ENCODE results near the gene RAB39B.
"Not testable (repeated sequence)": the region's sequence is repeated elsewhere in the genome, so short reads cannot be mapped to it uniquely, and the experiment has no call there.

Gene RAB39B

GRCh38 chrX:155263854-155264628, at the start of gene RAB39B:
Gene RAB39B (minus strand): TSS chrX:155264491. CDS start chrX:155264288, 203 bp downstream.
- DNase-seq (ENCODE audit: low read depth) = peak; percentile 3

- no peak for DNase-seq (ENCODE audit: low read depth)
These were observed 49.5 kb upstream of the RAB39B start for GRCh38 chrX:155313766-155314165.

- no peak for DNase-seq (ENCODE audit: low read depth)
These were observed 29.5 kb upstream of the RAB39B start for GRCh38 chrX:155293771-155294170.

- no peak for DNase-seq (ENCODE audit: low read depth)
These were observed 15.6 kb upstream of the RAB39B start for GRCh38 chrX:155279873-155280272.

- DNase-seq (ENCODE audit: low read depth) = no peak
These were observed 6.7 kb upstream of the RAB39B start for GRCh38 chrX:155270969-155271368.

GRCh38 chrX:155267995-155268394, 3.7 kb upstream of the RAB39B start:
- not testable (repeated sequence) for DNase-seq (ENCODE audit: low read depth)

GRCh38 chrX:155266439-155266838, 2.1 kb upstream of the RAB39B start:
- no peak for DNase-seq (ENCODE audit: low read depth)

- no peak for DNase-seq (ENCODE audit: low read depth)
These were observed 1.1 kb downstream of the RAB39B start for GRCh38 chrX:155262970-155263754.

GRCh38 chrX:155259752-155260151, 4.5 kb downstream of the RAB39B start:
- DNase-seq (ENCODE audit: low read depth) = no peak

GRCh38 chrX:155251391-155251790, 12.9 kb downstream of the RAB39B start:
- no peak for DNase-seq (ENCODE audit: low read depth)

GRCh38 chrX:155247497-155247896, 16.8 kb downstream of the RAB39B start:
- no peak for DNase-seq (ENCODE audit: low read depth)

- no peak for DNase-seq (ENCODE audit: low read depth)
These were observed 17.5 kb downstream of the RAB39B start for GRCh38 chrX:155246748-155247147.

GRCh38 chrX:155242300-155242699, 22.0 kb downstream of the RAB39B start:
- no peak for DNase-seq (ENCODE audit: low read depth)

GRCh38 chrX:155237719-155238118, 26.6 kb downstream of the RAB39B start:
- no peak for DNase-seq (ENCODE audit: low read depth)

- no peak for DNase-seq (ENCODE audit: low read depth)
These were observed 28.4 kb downstream of the RAB39B start for GRCh38 chrX:155235891-155236290.

GRCh38 chrX:155231163-155231562, 33.1 kb downstream of the RAB39B start:
- no peak for DNase-seq (ENCODE audit: low read depth)

- DNase-seq (ENCODE audit: low read depth) = no peak
These were observed 38.5 kb downstream of the RAB39B start for GRCh38 chrX:155225774-155226173.

- not testable (repeated sequence) for DNase-seq (ENCODE audit: low read depth)
These were observed 40.5 kb downstream of the RAB39B start for GRCh38 chrX:155223746-155224145.

- no peak for DNase-seq (ENCODE audit: low read depth)
These were observed 42.9 kb downstream of the RAB39B start for GRCh38 chrX:155221351-155221750.

GRCh38 chrX:155218777-155219176, 45.5 kb downstream of the RAB39B start:
- DNase-seq (ENCODE audit: low read depth) = no peak

GRCh38 chrX:155216940-155217440, 47.3 kb downstream of the RAB39B start:
- no peak for DNase-seq (ENCODE audit: low read depth)

- peak; percentile 74 for DNase-seq (ENCODE audit: low read depth)
These were observed 47.9 kb downstream of the RAB39B start, which contains the start of gene VBP1 for GRCh38 chrX:155216179-155216939. Gene VBP1 (plus strand): TSS chrX:155216460. CDS start chrX:155216483, 23 bp downstream.

All from GM04503 (cell line).